HG02623 (cell line): Measurements from ENCODE around the gene CACNA1C.

Source experiments
- ATAC-seq: cut with Tn5 transposase; IDR thresholded peaks from one replicate; pipeline ENCODE4 v1.9.1; 2021; ENCODE audit warnings: moderate library complexity; ENCODE audit not compliant: unreplicated experiment

Gene CACNA1C

DNA sequence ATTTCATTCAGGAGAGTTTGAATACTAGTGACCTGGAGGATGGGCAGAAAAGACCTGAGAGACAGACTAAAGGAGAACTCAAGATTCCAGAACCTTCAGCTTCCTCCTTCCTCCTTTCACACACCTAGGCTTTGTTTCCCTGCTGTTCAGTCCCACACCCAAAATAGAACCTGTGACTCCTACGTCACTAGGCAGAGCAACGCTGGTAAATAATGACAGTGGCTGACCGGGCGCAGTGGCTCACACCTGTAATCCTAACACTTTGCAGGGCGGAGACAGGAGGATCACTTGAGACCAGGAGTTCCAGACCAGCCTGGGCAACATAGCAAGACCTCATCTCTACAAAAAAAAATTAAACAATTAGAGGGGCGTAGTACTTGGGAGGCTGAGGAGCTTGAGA lies 575.6 kb downstream of the CACNA1C start:
- ATAC-seq: no peak

DNA sequence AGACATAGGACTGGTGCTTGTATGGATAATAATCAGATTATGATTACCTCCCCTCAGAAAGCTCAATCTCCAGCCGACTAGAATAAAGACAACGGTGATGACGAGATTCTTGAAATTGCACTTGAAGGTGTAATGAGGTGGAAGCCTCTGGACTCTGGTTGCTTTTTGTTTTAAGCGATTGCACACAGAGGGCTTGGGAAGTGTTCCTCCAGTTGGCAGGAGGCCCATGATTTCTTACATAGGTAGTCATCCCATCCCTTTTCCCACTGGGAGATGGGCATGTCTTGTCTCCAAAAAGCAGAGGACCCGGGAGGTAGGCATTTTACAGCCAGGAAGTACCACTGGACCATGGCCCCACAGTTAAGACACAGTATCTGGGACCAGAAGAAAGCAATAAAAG lies 576.3 kb downstream of the CACNA1C start:
- ATAC-seq: no peak

DNA sequence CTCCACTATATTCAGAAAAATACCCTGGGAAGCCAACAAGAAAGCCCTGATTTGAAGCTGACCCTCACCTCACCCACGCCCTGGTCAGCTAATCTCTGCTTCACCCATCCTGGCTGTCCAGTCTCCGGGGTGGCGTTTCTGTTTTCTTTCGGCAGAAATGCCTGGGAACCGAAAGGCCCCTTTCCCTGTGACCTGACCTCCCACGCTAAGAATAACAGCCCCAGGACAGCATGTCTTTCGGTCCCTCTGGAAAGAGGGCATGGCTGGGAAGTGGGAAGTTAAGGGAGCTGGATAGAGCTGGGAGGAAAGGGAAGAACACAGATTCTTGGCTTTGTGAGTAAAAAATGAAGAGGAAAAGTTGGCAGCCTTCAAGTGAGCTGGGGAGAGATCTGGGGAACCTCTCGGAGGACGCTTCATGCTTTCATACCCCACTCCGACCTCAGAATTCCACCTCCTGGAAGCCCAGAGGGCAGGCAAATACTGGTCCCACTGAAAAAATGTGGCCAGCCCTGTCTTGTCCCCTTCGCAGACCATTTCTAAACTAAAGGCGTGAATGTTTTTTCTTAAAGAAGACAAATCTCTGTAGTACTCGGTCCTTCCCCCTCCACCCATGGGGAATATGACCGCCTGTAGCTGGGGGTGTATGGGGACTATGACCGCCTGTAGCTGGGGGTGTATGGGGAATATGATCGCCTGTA lies 579.0 kb downstream of the CACNA1C start:
- no peak for ATAC-seq

DNA sequence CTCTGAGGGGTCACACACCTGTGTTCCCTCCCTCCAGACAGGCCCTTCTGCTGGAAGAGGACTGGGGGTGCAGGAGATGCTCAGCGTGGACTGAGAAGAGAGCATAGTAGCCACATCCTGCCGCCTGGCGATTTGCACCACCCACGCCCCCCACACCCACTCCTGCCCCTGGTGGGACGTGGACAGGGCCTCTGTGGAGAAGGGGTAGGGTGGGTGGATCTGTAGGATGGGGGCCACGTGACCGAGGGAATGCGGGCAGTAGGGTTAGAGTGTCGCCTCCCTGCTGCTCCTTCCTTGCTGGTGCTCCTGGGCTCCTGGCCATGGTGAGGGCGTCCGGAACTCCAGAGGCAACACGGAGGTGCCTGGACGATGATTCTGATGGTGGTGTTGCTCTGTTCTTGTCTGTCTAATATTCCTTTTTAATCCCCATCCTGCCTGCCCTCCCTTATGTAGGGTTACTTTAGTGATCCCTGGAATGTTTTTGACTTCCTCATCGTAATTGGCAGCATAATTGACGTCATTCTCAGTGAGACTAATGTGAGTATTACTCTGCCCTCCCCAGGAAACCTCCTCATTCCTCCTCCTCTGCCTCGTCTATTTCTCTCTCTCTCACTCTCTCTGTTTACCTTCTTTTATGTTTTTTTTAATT lies 580.5 kb downstream of the CACNA1C start:
- ATAC-seq: no peak

DNA sequence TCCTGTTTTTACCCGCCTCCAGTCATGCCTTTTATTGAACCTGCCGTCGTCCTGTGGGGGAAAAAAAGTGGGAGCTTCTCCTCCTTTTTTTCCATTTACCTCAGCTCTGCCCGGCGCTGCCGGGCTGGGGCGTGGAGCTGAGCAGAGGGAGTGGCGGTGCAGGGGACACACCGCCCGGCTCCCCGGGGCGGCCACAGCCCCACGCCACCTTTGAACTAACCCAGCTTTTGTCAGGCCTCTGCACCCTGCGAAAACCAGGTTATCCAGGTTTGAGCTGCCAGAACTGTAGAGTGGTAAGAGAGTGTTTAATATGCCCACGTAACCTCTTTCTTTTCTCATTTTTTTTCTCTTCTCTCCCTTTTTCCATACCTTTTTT lies 581.0 kb downstream of the CACNA1C start:
- no peak for ATAC-seq

DNA sequence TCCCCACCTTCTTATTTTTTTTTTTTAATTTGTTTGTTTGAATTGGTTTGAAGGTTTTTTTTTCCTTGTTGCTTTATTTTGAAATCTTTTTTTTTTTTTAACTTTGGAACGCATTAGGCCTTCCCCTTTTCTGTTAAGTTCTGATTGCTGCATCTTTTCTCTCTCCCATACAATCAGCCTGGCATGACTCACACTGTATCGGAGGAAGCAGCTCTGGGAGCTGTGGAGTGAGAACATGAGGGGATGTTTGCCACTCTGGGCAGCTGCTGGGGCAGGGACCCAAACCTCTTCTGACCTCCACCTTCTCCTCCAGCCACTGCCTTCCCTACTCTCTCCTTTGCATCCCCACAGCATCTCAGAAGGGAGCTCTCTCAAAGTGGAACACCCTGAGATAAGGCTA lies 581.7 kb downstream of the CACNA1C start:
- ATAC-seq: no peak

DNA sequence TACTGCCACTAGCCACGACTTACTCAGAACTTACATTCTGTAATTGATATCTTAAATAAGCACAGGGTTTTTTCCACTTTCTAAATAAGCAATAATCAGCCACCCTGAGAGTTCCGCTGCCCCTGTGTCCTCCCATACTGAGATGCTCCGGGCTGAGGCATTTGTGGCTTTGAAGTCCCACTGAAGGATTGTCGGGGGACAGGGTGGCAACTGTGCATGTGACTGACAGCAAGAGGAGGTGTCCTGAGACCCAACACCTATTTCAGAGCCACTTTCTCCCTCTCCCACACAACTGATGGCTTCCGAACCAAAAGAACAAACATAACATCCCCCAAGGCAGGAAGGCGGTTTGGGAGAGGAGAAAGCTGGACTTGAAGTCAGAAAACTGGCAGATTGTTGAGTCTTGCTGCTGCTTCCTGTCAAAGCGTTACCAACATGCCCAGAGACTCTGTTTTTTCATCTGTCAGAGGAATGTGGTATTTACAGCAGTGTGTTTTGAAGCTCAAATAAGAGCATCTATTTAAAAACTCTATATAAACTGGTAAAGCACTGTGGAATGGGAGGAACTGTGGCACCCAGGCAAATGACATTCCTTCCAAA lies 584.1 kb downstream of the CACNA1C start:
- no peak for ATAC-seq

DNA sequence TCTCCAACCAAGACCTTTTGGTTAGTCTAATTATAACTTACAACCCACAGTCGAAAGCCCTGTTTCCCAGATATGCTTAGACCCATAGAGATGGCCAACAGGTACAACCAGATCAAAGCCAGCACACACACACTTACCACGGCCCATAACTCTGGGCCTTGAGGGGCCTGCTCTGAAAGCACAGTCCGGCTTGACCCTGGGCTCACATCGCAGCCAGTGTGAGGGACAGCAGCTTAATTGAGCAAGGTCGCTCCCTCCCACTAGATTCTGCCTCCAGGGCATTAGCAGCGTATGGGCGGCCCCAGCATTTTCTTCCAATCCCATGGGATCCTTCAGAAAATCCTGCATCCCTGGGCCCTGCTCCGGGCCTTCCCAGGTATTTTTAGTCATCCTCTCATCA lies 584.6 kb downstream of the CACNA1C start:
- ATAC-seq: no peak

DNA sequence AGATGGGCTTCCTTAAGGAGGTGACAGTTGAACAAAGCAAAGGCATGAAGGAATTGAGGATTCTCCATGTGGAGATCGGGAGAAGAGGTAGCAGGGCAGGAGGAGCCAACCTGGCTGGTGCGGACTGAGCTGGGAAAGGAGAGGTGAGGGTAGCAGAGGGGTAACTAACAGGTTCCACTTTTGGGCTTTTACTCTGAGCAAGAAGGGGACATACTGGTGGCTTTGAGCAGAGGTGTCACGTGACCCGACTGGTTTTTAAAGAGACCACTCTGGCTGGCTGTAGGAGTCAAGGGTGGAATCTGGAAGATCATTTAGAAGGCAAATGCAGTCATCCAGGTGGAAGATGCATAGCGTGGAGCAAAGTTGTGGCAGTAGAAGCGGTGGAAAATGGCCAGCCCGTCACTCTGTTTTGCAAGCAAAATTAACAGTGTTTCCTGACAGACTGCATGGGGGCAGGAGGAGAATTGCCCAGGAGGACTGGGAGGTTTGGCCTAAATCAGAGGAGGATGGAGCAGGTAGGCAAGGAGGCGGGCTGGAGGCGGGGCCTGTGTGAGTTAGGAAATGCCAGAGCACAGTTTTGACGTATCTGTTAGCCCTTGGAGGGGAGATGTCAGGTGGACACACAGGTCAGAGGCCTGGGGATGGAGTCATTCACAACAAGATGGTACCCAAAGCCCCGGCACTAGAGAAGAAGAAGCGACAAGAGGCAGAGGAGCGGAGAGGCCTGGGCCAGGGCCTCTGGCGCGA lies 585.7 kb downstream of the CACNA1C start:
- ATAC-seq: no peak

DNA sequence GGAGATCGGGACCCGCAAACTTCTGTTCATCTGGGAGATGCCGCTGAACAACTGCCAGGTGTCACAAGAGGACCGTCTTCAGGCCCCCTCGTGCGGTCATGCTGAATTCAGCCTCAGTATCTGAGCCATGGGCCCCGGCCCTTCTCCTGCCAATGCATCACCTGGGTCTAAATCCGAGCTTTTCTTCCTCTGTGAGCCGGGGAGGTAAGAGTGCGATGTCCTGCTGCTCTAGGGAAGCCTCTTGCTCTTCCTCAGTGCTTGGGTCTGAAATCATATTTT lies 586.2 kb downstream of the CACNA1C start:
- no peak for ATAC-seq

DNA sequence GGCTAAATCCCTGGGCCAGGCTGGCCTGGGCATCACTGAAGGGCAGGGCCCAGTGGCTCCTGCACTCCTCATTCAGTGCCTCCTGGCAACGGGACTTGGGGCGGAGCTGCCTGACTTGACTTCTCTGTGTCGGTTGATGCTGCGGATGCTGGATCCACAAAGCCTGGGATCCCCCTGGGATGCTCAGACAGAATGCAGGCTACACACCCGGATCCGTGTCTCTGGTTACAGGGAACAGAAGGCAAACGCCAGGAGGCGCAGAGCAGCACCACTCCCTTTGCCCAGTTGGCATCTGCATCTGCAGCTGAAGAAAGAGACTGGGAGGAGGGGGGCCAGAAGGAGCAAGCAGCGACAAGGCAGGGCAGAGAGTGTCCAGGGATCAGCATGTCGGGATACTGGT lies 587.5 kb downstream of the CACNA1C start:
- ATAC-seq: no peak

DNA sequence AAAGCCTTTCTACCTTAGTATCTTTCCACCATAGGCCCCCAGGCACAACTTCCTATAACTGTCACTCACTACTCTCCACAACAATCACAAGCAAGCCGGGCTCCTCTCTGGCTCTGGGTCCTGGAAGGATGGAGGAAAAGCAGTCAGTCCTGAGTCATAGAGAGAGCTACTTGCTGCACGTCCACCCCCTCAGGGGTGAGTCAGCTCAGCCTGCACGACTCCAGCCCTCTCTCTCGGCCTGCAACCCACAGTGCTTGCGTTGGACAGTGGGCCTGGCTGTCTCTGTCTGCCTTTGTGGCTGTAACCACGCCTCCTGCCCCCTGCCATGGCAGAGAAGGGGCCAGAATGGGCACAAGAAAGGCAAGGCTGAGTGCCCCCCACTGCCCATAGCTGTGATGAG lies 587.9 kb downstream of the CACNA1C start:
- ATAC-seq: no peak

DNA sequence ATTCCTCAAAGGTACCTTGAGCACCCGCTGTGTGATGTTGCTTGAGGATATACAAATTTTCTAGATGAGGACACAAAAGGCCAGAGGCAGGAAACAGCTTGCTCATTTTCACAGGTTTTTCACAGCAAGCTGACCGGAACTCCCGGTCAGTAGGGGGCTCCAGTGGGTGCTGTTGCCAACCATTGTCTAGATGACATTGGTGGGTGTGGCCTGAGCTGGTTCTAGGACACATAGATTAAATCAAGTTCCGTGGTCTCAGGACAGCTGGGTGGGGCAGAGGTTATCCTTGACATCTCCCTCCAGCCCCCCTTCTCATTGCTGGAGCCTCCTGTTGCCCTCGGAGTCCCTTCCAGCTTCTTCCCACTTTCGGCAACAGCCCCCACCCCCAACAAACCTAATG lies 588.4 kb downstream of the CACNA1C start:
- ATAC-seq: no peak

DNA sequence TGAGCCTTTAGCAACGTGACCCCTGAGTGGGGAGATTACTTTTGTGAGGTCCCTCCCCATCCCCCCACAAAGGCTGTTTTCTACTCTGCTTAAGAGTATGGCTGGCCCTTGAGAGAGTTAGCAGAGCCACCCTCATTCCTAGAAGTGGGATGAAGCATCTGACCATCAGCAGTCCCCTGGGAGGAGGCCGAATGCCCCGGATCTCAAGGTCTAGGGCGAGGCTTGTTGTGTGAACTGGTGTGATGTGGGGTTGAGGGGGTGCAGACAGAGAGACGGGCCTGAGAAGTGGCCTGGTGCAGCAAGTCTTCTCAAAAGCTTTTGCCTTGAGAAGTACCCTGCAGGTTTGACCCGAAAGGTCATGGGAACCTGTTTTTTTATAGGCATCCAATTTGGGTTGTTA lies 589.0 kb downstream of the CACNA1C start:
- no peak for ATAC-seq

DNA sequence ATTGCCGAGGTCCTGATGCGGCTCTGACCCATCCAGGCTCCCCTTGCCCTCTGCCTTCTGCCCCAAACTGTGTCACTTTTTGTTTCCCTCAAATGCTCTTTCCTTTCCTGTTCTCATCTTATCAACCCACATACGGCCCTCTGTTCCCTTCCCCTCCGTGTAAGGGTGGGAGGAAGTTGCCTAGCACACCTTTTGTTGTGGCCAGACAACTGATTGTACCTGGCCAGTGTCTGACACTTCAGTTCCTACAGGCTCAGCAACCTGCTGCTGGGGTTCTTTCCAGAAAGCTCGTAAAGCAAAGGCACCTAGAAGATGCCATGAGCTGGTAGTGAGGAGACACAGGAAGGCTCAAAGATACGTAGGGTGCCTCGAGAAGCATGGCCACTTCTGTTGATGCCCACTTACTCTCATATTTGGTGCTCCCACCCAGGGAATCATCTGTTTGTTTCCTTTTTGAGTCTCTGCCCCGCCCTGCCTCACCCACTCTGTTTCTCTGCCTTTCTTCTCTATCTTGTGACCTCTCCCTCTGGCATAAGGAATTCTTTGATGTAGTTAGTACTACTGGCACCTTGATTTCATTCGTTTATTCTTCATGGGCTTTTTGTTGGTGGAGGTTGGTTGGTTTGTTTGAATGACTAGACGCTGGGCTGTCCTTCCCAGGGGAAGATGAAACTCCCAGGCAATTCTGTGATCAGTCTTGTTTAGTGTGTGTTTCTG lies 589.5 kb downstream of the CACNA1C start:
- ATAC-seq: no peak

DNA sequence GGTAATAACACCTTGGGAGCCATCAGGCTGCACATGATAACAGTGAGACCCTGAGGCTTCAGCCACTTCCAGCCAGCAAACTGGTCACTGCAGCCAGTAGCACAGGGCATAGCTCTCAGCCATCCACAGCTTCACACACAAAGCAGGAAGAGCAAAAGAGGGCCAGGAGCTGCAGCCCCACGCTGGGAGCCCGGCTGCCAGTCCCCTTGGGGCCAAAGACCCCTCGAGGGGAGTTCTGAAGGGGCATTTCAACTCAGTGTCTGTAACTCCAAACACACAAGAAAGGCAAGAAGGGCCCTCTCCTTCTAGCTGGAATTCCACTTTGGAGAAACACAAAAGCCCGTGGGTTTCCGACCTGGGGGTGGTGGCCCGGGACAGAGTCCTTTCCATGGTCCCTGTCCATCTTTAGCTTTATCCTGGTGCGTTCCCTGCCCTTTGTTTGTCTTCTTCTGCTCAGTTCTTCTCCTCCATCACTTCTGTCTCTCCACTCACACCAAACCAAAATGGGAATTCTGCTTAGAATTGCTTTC lies 590.2 kb downstream of the CACNA1C start:
- no peak for ATAC-seq

DNA sequence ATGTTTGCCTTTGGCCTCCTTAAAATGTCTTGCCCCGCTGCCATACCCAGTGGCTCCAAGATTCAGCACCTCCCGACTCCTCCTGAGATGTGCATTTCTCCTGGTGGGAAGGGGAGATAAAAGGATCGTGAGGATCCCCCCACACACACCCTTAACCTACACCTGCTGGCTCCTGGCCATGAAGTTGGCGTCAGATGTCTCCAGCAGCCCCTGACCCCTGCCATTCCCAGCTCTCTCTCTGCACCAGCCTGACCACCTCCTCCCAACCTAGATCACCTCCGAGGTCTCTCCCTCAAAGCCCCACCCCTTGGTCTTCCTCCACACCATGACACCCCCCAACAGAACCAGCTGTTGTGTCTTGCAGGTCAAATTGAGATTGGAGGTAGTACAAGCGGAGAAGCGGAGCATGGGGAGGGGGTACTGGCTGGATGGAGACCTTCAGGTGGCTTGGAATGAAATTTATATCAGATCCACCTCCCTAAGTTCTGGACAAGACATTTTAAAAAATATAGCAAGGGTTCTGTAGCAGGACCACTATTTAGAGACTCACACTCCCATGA lies 590.9 kb downstream of the CACNA1C start:
- no peak for ATAC-seq

DNA sequence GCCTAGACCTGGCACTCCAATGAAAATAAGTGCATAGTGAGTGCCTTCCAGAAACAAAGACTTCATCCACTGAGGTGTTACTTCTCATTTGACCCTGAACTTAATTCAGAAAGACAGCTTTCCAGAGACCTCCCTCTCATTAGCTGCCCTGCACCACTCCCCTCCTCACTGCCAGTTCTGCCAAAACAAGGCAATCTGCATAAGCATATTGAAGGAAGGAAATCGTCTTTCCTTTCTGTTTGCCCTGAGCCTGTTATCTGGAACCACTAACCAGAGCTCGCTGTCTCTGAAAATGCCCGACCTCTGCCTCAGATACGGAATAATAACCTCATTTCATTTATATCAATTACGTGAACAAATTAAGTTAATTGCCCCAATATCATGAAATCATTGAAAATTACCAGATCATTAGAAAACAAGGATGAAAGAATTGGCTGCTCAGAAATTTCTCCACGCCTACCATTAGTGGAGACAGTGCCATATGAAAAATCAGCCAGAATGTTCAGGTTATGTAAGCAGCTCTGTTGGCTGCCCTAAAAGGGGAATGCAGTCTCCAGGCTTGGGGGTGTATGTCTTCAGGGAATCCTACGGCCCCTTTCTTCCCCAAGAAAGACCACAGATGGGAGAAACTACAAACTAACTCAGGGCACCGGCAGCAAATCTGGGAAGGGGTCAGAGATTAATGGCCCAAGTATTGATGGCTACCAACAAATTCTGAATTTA lies 592.1 kb downstream of the CACNA1C start:
- ATAC-seq: no peak

DNA sequence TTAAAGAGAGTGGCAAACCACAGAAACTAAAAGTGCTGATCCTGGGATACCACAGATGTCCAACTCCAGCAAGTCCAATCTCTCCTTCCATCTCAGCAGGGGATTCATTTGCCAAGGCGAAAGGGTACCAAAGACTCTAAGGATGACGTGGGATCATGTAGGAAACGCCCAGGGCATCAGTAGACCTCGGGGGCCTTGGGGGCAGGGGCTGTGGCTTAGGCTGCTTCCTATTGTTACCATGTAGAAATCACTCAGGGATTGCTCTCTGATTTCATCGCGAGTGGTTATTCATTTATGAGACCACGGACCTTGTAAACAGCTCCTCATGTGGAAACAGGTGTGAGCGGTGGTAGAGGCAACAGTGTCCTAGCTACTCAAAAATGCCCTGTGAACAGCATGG lies 592.7 kb downstream of the CACNA1C start:
- ATAC-seq: no peak

DNA sequence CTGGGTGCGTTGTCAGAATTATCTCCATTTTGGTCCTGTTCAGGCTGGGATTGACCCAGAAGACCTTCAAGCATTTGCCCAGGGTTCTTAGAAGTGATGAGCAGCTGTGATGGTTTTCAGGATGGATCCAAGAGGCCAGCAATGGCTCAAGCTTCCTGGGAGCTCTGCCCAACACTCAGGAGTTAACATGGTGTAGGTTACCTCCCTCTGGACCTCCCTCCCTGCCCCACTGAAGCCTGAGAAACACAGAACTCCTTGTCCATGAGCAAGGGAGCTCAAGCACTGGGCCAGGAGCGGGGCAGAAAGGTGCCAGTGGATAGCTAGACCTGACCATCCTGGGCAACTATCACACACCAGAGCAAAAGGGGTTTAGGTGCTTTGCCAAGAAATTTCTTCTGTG lies 593.6 kb downstream of the CACNA1C start:
- no peak for ATAC-seq
